Brain microvascular endothelial cell (primary cell): ENCODE measurements around the gene APOM.

Source experiments
- DNase-seq: peaks from one replicate; pipeline ENCODE4 v3.0.0-alpha.2; 2020
- H3K27ac ChIP-seq: fragments of 250-450 bp; sonication (Bioruptor Pico); 2 replicates; pipeline ENCODE4 v1.5.1; 2020; ENCODE audit warnings: mild to moderate bottlenecking, moderate library complexity
- H3K27me3 ChIP-seq: fragments of 250-450 bp; sonication (Bioruptor Pico); replicated peaks from 2 replicates; pipeline ENCODE4 v1.5.1; 2020; ENCODE audit warnings: mild to moderate bottlenecking
- H3K36me3 ChIP-seq: fragments of 250-450 bp; sonication (Bioruptor Pico); replicated peaks from 2 replicates; pipeline ENCODE4 v1.5.1; 2020; ENCODE audit warnings: mild to moderate bottlenecking
- H3K4me3 ChIP-seq: 2 replicates; pipeline ENCODE4 v1.5.1; 2011; ENCODE audit warnings: low read depth, mild to moderate bottlenecking, control low read depth, low read length, moderate library complexity
- in situ Hi-C: cut with HindIII; loops from 2 replicates; pipeline ENCODE4 v1.10.0; 2017; ENCODE audit warnings: low sequenced_read_pairs, low pct_ligation_motif_present
- TF ChIP-seq, protein P1 (sequence below): IDR thresholded peaks from 2 replicates; pipeline ENCODE4 v1.5.1; 2011; ENCODE audit warnings: low read depth, mild to moderate bottlenecking, moderate library complexity, low read length, control low read depth, inconsistent platforms; ENCODE audit errors: missing control alignments

APOM gene

DNA sequence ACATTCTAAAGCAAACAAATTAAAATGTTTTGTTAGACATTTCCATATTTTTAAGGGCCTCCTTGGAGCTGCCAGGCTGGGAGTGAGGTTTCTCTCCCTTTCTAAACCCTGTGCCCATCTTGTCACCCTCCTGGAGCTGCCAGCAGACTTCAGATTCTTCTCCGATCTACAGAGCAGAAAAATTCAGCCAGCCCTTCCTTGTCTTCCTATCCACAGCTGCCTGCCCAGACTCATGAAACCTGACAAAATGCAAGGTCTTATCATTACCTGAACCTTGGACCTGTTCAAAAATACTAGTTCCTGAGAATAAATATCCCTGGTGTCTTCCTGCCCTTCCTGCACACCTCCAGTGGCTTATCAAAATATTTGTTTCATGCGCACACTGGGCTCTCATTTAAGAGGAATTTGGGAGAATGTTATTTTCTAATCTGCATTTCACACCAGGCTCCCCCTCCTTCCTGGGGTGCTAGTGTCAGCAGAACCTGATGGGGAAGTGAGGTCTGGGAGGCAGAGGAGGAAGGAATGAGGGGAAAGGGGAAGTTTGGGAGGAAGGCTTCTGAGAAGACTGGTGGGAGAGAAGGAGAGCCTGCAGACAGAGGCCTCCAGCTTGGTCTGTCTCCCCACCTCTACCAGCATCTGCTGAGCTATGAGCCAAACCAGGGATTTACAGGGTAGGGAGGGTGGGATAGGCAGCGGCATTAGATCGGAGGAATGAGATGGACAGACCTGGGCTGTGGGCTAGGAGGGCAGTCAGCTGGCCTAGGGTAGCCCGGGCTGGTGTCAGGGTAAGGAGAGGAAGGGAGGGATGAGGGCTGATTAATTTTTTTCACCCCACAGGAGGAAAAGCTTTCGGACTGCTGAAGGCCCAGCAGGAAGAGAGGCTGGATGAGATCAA, 40.8 kb upstream of the APOM start, which contains the start of gene AIF1:
Gene AIF1, plus strand, starts transcription at position 551 of the 895 bp plus-strand sequence. Its CDS starts 96 bp downstream, at position 647.
- TF ChIP-seq, protein P1, sequence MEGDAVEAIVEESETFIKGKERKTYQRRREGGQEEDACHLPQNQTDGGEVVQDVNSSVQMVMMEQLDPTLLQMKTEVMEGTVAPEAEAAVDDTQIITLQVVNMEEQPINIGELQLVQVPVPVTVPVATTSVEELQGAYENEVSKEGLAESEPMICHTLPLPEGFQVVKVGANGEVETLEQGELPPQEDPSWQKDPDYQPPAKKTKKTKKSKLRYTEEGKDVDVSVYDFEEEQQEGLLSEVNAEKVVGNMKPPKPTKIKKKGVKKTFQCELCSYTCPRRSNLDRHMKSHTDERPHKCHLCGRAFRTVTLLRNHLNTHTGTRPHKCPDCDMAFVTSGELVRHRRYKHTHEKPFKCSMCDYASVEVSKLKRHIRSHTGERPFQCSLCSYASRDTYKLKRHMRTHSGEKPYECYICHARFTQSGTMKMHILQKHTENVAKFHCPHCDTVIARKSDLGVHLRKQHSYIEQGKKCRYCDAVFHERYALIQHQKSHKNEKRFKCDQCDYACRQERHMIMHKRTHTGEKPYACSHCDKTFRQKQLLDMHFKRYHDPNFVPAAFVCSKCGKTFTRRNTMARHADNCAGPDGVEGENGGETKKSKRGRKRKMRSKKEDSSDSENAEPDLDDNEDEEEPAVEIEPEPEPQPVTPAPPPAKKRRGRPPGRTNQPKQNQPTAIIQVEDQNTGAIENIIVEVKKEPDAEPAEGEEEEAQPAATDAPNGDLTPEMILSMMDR: no peak
- Histone ChIP-seq H3K36me3 (no peaks in the 10 kb centered on the region), H3K27me3 (no peaks in the 10 kb centered on the region), H3K4me3 (no peak within 1 kb of the TSS), H3K27ac (no peak within 1 kb of the TSS)
- no peak for DNase-seq
- in situ Hi-C loops: no loop called here

DNA sequence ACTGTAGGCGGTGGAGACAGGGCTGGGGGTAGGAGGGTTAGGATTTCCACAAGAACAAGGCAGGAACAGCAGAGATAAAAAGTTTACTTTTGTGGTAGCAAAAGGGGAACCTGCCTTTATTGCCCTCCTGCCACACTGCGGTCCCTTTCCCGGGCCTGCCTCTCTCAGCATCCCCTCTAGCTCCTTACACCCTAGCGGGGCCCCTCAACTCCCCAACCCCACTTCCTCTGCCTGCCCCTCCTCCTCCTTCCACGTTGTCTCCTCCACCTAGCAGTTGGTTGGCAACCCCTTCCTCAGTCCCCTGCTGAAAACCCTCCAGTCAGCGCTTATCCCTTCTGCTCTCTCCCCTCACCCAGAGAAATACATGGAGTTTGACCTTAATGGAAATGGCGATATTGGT, 39.9 kb upstream of the APOM start:
- H3K4me3 ChIP-seq: no peak overlapping the region
- no peak for DNase-seq
- H3K36me3 ChIP-seq: no peaks in the 10 kb centered on the region
- no peak overlapping the region for H3K27ac ChIP-seq
- in situ Hi-C loops: no loop called here
- TF ChIP-seq, protein P1: no peak
- H3K27me3 ChIP-seq: no peaks in the 10 kb centered on the region

DNA sequence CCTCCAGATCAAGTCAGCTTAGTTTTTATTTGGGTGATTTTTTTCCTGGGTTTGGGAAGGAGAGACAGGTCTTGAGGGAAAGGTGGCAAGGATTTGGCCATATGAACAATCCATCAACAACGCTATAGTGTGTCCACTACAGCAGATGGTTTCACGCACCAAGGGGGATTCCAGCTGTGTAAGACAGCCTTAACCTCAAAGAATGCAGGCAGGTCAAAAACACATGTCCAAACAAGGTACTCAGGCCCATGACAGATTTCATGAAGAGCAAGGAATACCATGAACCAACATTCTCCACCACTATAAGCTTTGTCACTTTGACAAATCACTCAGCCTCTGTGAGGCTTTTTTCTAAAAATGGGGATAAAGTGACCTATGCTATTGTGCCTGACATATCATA, 38.7 kb upstream of the APOM start:
- Histone ChIP-seq H3K4me3 (no peak overlapping the region), H3K27me3 (no peaks in the 10 kb centered on the region), H3K36me3 (no peaks in the 10 kb centered on the region), H3K27ac (no peak overlapping the region)
- in situ Hi-C loops: no loop called here
- DNase-seq: no peak
- TF ChIP-seq, protein P1: no peak

DNA sequence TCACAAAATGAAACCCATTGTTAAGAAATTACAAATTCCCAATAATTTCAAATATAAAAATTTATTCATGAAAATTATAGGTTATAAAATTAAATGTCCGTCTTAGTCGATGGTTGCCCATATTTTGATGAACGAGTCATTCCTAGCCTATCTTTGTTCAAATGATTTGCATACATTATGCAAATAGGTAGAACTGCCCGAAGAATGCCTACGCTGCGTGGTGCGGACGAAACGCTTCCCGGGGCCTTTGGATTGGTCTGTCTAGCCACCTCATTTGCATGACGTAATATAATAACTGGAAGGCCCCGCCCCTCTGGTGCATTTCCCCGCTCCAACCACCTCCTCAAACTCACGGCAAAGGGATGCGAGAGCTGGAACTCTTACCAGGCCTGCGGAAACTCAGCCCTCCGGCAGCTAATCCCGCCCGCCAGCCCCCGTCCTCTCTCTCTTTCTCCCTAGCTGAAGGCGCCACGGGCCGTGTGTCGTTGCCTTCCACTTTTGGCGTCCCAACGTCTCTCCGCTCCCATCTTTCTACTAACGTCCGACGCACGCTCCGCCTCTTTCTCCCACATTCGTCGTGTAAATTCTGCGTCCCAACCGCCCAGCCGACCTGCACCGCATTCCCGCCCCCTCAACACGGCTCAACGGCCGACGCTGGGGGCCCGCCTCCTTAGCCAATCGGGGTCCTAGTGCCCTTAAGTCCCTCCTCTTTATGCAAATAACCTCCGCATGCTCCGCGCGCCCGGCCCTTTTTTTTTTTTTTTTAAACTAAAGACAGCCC, 35.7 kb upstream of the APOM start:
- peaks cover 24% of the 10 kb centered on the region for H3K36me3 ChIP-seq
- H3K27me3 ChIP-seq: no peaks in the 10 kb centered on the region
- in situ Hi-C loops: no loop called here
- peak overlapping the region; percentile 92 for H3K27ac ChIP-seq
- DNase-seq: peak; percentile 98
- peak overlapping the region; percentile 74 for H3K4me3 ChIP-seq
- TF ChIP-seq, protein P1: no peak

DNA sequence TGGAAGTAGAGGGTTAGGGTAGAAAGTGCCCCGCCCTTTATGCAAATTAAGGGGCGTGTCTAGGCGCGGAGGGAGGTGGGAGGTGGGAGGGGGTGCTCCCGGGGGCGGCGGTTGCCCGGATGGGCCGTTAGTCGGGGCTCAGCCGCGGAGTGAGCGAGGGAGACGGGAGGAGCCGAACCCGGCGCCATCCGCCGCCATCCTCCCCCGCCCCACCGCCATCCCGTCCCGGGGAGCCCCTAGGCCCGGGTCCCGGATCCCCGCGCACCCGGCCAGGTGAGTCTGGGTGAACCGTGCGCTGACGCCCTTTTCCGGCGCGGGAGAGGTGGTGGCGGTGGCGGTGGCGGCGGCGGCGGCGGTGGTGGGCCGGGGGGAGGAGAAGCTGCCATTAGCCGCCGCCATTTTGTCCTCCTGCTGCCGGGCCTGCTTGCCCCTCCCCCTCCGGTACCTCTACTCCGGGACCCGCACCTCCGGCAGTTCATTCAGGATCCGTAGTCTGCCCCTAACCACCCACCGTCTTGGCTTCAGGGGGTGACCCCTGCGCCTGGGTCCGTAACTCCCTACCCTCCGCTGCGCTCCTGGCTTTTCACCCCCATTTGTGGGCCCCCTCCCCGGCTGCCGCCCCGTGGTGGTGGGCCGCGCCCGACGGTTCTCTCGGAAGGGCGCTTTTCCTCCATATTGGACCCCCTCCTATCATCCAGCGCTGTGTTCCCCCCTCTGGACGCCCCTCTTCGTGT, 34.9 kb upstream of the APOM start, which contains the start of gene PRRC2A:
Gene PRRC2A, plus strand, starts transcription at position 130 of the 734 bp plus-strand sequence. CDS start 2,075 bp downstream, outside the sequence.
- Histone ChIP-seq H3K4me3 (peak within 1 kb of the TSS; percentile 94), H3K27me3 (no peaks in the 10 kb centered on the region), H3K27ac (peak within 1 kb of the TSS; percentile 93), H3K36me3 (peaks cover 32% of the 10 kb centered on the region)
- TF ChIP-seq, protein P1: no peak
- in situ Hi-C loops: no loop called here
- peak; percentile 46 for DNase-seq
